ENCODE data around the gene KIF6. TPM values are rescaled to one million over a fixed set of nuclear protein-coding genes. Genes with fewer than 3 reads are reported as not detected.

KIF6 gene
- total RNA-seq, 1 experiment from 2014 or later = not detected

DNA sequence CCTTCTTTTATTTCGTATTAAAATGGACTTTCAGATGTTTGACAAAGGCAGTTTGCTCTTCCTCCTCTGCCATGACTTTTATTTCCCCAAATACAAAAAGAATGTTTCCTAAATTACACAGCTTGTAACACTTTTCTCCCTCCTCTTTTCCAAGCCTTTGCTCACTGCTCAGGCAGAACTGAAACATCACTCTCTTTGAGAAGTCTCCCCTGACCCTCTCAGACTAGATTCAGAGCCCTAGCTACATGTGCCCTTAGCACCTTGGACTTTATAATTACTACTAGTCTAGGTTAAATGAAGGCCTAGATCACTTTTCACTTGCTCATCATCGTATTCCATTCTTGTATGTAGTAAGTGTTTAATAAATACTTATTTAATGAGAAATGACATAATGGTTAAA lies 8.5 kb upstream of the KIF6 start:
- TF ChIP-seq POLR2A (IDR thresholded peaks at IDR 0.05; ENCODE audit: borderline replicate concordance, extremely low read depth, insufficient read depth, insufficient read length) (no peak), POLR2AphosphoS5 (IDR thresholded peaks at IDR 0.05; ENCODE audit: low read depth, low read length) (no peak), TCF7L2 (IDR thresholded peaks at IDR 0.05; ENCODE audit: borderline replicate concordance, extremely low read depth, insufficient read depth, insufficient read length) (no peak), FOSL1 (IDR thresholded peaks at IDR 0.05; ENCODE audit: low read depth) (no peak), CEBPB (IDR thresholded peaks at IDR 0.05; ENCODE audit: low read depth) (no peak), SRF (IDR thresholded peaks at IDR 0.05; ENCODE audit: low read depth) (no peak)
- TF ChIP-seq, protein P1, sequence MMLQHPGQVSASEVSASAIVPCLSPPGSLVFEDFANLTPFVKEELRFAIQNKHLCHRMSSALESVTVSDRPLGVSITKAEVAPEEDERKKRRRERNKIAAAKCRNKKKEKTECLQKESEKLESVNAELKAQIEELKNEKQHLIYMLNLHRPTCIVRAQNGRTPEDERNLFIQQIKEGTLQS (IDR thresholded peaks at IDR 0.05) = no peak
- TF ChIP-seq, protein P2, sequence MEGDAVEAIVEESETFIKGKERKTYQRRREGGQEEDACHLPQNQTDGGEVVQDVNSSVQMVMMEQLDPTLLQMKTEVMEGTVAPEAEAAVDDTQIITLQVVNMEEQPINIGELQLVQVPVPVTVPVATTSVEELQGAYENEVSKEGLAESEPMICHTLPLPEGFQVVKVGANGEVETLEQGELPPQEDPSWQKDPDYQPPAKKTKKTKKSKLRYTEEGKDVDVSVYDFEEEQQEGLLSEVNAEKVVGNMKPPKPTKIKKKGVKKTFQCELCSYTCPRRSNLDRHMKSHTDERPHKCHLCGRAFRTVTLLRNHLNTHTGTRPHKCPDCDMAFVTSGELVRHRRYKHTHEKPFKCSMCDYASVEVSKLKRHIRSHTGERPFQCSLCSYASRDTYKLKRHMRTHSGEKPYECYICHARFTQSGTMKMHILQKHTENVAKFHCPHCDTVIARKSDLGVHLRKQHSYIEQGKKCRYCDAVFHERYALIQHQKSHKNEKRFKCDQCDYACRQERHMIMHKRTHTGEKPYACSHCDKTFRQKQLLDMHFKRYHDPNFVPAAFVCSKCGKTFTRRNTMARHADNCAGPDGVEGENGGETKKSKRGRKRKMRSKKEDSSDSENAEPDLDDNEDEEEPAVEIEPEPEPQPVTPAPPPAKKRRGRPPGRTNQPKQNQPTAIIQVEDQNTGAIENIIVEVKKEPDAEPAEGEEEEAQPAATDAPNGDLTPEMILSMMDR (IDR thresholded peaks at IDR 0.05 in 2 of 3, conservative IDR thresholded peaks at IDR 0.05 in 1 of 3; ENCODE audit: borderline replicate concordance in 1 of 3, insufficient read depth in 1 of 3, low read depth in 2 of 3, low read length in 2 of 3) = no peak
- Histone ChIP-seq H3K79me2 (ENCODE audit: insufficient read depth, low read length) (no peaks in the 10 kb centered on the region), H3K4me1 (ENCODE audit: control insufficient read depth in 1 of 2, insufficient read depth in 2 of 2, low read length in 2 of 2) (no peaks in the 10 kb centered on the region), H3K9me2 (ENCODE audit: insufficient read depth) (no peaks in the 10 kb centered on the region), H3K27me3 (ENCODE audit: insufficient read depth, low read length) (peaks cover 15% of the 10 kb centered on the region), H3K9ac (ENCODE audit: low read length) (no peak overlapping the region), H3K27ac (ENCODE audit: low read depth, low read length) (no peak overlapping the region), H3K4me2 (ENCODE audit: low read length) (no peak overlapping the region), H2AFZ (ENCODE audit: low read depth, low read length, poor library complexity, severe bottlenecking) (no peak overlapping the region), H4K20me1 (ENCODE audit: insufficient read depth) (no peaks in the 10 kb centered on the region), H3K9me3 (ENCODE audit: control insufficient read depth in 1 of 2, insufficient read depth in 1 of 2, low read depth in 1 of 2, low read length in 2 of 2) (no peaks in the 10 kb centered on the region), H3K4me3 (replicated peaks in 1 of 2; ENCODE audit: low read depth in 1 of 2, low read length in 2 of 2) (no peak overlapping the region), H3K36me3 (ENCODE audit: control insufficient read depth in 1 of 2, insufficient read depth in 2 of 2, low read length in 2 of 2) (no peaks in the 10 kb centered on the region)
- BruUV-seq (replicated peaks) = no TSS peak
- intact Hi-C loops (cut with micrococcal nuclease) = no loop called here
- no peak for DNase-seq (ENCODE audit: low read depth, low spot score)
- POLR2A ChIA-PET = no interaction called here
- RAD21 ChIA-PET (ENCODE audit: low non-redundant PET in 1 of 2, low total read pairs in 2 of 2, uncharacterized antibody in 2 of 2, unreplicated experiment in 2 of 2) = no interaction called here
- no peak for ATAC-seq
- CTCF ChIA-PET = no interaction called here

DNA sequence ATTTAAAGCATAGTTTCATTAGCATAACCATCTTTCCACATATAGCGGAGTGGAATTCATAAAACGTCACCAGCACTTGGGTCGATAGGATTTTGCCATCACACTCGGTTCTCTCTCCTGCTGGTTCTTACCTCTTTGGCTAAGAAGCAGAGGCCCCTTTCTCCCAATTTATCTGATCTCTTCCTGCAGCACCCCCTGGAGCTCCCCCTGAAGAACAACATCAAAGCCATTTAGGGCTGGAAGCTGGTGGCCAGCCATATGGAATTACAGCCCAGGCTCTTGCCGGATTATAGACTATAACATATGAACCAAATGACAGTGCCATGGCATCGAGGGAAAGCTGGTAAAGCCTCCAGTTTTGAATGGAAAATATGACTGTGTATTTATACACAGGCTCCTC lies 6.4 kb upstream of the KIF6 start:
- RAD21 ChIA-PET (ENCODE audit: low non-redundant PET in 1 of 2, low total read pairs in 2 of 2, uncharacterized antibody in 2 of 2, unreplicated experiment in 2 of 2) = no interaction called here

More for the DNA sequence above, 6.4 kb upstream of the KIF6 start:
- Histone ChIP-seq H3K9ac (ENCODE audit: low read length) (no peak overlapping the region), H3K9me3 (ENCODE audit: control insufficient read depth in 1 of 2, insufficient read depth in 1 of 2, low read depth in 1 of 2, low read length in 2 of 2) (no peaks in the 10 kb centered on the region), H3K4me1 (ENCODE audit: control insufficient read depth in 1 of 2, insufficient read depth in 2 of 2, low read length in 2 of 2) (no peaks in the 10 kb centered on the region), H4K20me1 (ENCODE audit: insufficient read depth) (no peaks in the 10 kb centered on the region), H3K27ac (ENCODE audit: low read depth, low read length) (no peak overlapping the region), H2AFZ (ENCODE audit: low read depth, low read length, poor library complexity, severe bottlenecking) (no peak overlapping the region), H3K27me3 (ENCODE audit: insufficient read depth, low read length) (peaks cover 18% of the 10 kb centered on the region), H3K4me3 (replicated peaks in 1 of 2; ENCODE audit: low read depth in 1 of 2, low read length in 2 of 2) (no peak overlapping the region), H3K4me2 (ENCODE audit: low read length) (no peak overlapping the region), H3K36me3 (ENCODE audit: control insufficient read depth in 1 of 2, insufficient read depth in 2 of 2, low read length in 2 of 2) (no peaks in the 10 kb centered on the region), H3K79me2 (ENCODE audit: insufficient read depth, low read length) (no peaks in the 10 kb centered on the region), H3K9me2 (ENCODE audit: insufficient read depth) (no peaks in the 10 kb centered on the region)
- BruUV-seq (replicated peaks) = no TSS peak
- ATAC-seq = no peak
- intact Hi-C loops (cut with micrococcal nuclease) = no loop called here
- TF ChIP-seq POLR2AphosphoS5 (IDR thresholded peaks at IDR 0.05; ENCODE audit: low read depth, low read length) = no peak
- TF ChIP-seq RAD21 (IDR thresholded peaks at IDR 0.05; ENCODE audit: low read depth) = no peak
- no peak for TF ChIP-seq TCF7L2 (IDR thresholded peaks at IDR 0.05; ENCODE audit: borderline replicate concordance, extremely low read depth, insufficient read depth, insufficient read length)
- TF ChIP-seq, protein P3, sequence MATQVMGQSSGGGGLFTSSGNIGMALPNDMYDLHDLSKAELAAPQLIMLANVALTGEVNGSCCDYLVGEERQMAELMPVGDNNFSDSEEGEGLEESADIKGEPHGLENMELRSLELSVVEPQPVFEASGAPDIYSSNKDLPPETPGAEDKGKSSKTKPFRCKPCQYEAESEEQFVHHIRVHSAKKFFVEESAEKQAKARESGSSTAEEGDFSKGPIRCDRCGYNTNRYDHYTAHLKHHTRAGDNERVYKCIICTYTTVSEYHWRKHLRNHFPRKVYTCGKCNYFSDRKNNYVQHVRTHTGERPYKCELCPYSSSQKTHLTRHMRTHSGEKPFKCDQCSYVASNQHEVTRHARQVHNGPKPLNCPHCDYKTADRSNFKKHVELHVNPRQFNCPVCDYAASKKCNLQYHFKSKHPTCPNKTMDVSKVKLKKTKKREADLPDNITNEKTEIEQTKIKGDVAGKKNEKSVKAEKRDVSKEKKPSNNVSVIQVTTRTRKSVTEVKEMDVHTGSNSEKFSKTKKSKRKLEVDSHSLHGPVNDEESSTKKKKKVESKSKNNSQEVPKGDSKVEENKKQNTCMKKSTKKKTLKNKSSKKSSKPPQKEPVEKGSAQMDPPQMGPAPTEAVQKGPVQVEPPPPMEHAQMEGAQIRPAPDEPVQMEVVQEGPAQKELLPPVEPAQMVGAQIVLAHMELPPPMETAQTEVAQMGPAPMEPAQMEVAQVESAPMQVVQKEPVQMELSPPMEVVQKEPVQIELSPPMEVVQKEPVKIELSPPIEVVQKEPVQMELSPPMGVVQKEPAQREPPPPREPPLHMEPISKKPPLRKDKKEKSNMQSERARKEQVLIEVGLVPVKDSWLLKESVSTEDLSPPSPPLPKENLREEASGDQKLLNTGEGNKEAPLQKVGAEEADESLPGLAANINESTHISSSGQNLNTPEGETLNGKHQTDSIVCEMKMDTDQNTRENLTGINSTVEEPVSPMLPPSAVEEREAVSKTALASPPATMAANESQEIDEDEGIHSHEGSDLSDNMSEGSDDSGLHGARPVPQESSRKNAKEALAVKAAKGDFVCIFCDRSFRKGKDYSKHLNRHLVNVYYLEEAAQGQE (IDR thresholded peaks at IDR 0.05; ENCODE audit: low read depth) = no peak
- TF ChIP-seq EGR1 (IDR thresholded peaks at IDR 0.05; ENCODE audit: low read depth) = no peak
- TF ChIP-seq JUND (IDR thresholded peaks at IDR 0.05) = no peak
- TF ChIP-seq CBX3 (IDR thresholded peaks at IDR 0.05; ENCODE audit: low read depth) = no peak
- no peak for TF ChIP-seq SRF (IDR thresholded peaks at IDR 0.05; ENCODE audit: low read depth)
- no peak for DNase-seq (ENCODE audit: low read depth, low spot score)
- POLR2A ChIA-PET = no interaction called here
- CTCF ChIA-PET = interaction anchor here (0.6 kb wide), 1 partner anchor 1266 kb away, joined by 4 read pairs; no protein-coding TSS in a partner anchor
